SK-N-SH (cell line): ENCODE data around the gene PTPN23. TPM values are rescaled to one million over a fixed set of nuclear protein-coding genes. Genes with fewer than 3 reads are reported as not detected.

Experiments used
- CTCF ChIA-PET: fragments of 300-600, 350-600 bp; formaldehyde crosslinking; extraction: SDS; loops from one replicate; lab custom pipeline; 2021; lab: Yijun Ruan, JAX
- POLR2A ChIA-PET: fragments of 350-600 bp; sonication (Branson Sonifier 250); formaldehyde crosslinking; extraction: SDS; loops from one replicate; lab custom pipeline; 2020; ENCODE audit warnings: antibody characterized with exemption, inconsistent platforms; lab: Yijun Ruan, JAX
- DNase-seq: peaks from one replicate; pipeline ENCODE4 v3.0.0; 2012
- H2AFZ ChIP-seq: fragments of 200-600 bp; sonication (generic); 2 replicates; pipeline ENCODE4 v1.8.1; 2016; ENCODE audit warnings: antibody characterized with exemption, mild to moderate bottlenecking, low read depth
- H3F3A ChIP-seq: fragments of 200-600 bp; sonication (generic); replicated peaks from 2 replicates; pipeline ENCODE3; 2016; ENCODE audit warnings: antibody characterized with exemption, mild to moderate bottlenecking; ENCODE audit not compliant: insufficient read depth
- H3K27ac ChIP-seq, 2 experiments: fragments of 200-500 bp in 1 of 2; fragments of 200-600 bp in 1 of 2; sonication (Bioruptor generic) in 1 of 2; sonication (generic), shearing (Covaris generic) in 1 of 2; 2 replicates each; pipeline versions ENCODE4 v1.5.1 to v1.6.1; 2014 to 2016; ENCODE audit warnings: low read depth in 2 of 2, inconsistent platforms in 1 of 2, low read length in 1 of 2, mild to moderate bottlenecking in 1 of 2, mixed read lengths in 1 of 2
- H3K27me3 ChIP-seq: fragments of 200-600 bp; sonication (generic), shearing (Covaris generic); 2 replicates; pipeline ENCODE4 v1.6.1; 2016; ENCODE audit warnings: mixed run types; ENCODE audit not compliant: insufficient read depth
- H3K36me3 ChIP-seq, 2 experiments: fragments of 200-500 bp in 1 of 2; fragments of 200-600 bp in 1 of 2; sonication (Bioruptor generic) in 1 of 2; sonication (generic) in 1 of 2; replicated peaks in 1 of 2; 2 replicates each; pipeline versions ENCODE3 to v1.5.1; 2014 to 2016; ENCODE audit warnings: low read length in 1 of 2, mild to moderate bottlenecking in 1 of 2; ENCODE audit not compliant: insufficient read depth in 2 of 2, control insufficient read depth in 1 of 2
- H3K4me1 ChIP-seq, 2 experiments: fragments of 200-500 bp in 1 of 2; fragments of 200-600 bp in 1 of 2; sonication (Bioruptor generic) in 1 of 2; sonication (generic), shearing (Covaris generic) in 1 of 2; 2 replicates each; pipeline versions ENCODE4 v1.5.1 to v1.6.1; 2014 to 2016; ENCODE audit warnings: low read depth in 1 of 2, low read length in 1 of 2, mixed run types in 1 of 2; ENCODE audit not compliant: insufficient read depth in 2 of 2, control insufficient read depth in 1 of 2
- H3K4me2 ChIP-seq: fragments of 200-600 bp; sonication (generic), shearing (Covaris generic); 2 replicates; pipeline ENCODE4 v1.6.1; 2017; ENCODE audit warnings: mixed run types
- H3K4me3 ChIP-seq, 2 experiments: fragments of 200-500 bp in 1 of 2; fragments of 200-600 bp in 1 of 2; sonication (Bioruptor generic) in 1 of 2; sonication (generic), shearing (Covaris generic) in 1 of 2; 2 replicates each; pipeline versions ENCODE4 v1.5.1 to v1.8.1; 2014 to 2016; ENCODE audit warnings: low read depth in 2 of 2, inconsistent platforms in 1 of 2, low read length in 1 of 2, mild to moderate bottlenecking in 1 of 2, mixed read lengths in 1 of 2, moderate library complexity in 1 of 2
- H3K79me2 ChIP-seq: fragments of 200-600 bp; sonication (generic); 2 replicates; pipeline ENCODE4 v1.8.1; 2017; ENCODE audit warnings: mild to moderate bottlenecking; ENCODE audit not compliant: insufficient read depth
- H3K9ac ChIP-seq: fragments of 200-600 bp; sonication (generic); 2 replicates; pipeline ENCODE4 v1.6.1; 2017; ENCODE audit warnings: mixed run types
- H3K9me2 ChIP-seq: fragments of 200-600 bp; sonication (generic); 2 replicates; pipeline ENCODE4 v1.6.1; 2017; ENCODE audit warnings: mixed run types
- H3K9me3 ChIP-seq: fragments of 200-600 bp; sonication (generic); 2 replicates; pipeline ENCODE4 v1.6.1; 2017; ENCODE audit warnings: mixed run types, mild to moderate bottlenecking, moderate library complexity
- H4K20me1 ChIP-seq: fragments of 200-600 bp; sonication (generic); 2 replicates; pipeline ENCODE4 v1.6.1; 2017; ENCODE audit warnings: mild to moderate bottlenecking, mixed run types; ENCODE audit not compliant: insufficient read depth
- CHD2 ChIP-seq: fragments of 150-350 bp; IDR thresholded peaks from 2 replicates; pipeline ENCODE4 v1.6.1; 2018; ENCODE audit warnings: low read length; ENCODE audit not compliant: partially characterized antibody
- EZH2phosphoT487 ChIP-seq: fragments of 200-600 bp; sonication (generic); IDR thresholded peaks from 2 replicates; pipeline ENCODE4 v1.6.1; 2017; ENCODE audit warnings: low read depth, mixed run types, mild to moderate bottlenecking, antibody characterized with exemption, moderate library complexity, borderline replicate concordance
- FOXM1 ChIP-seq: IDR thresholded peaks from 2 replicates; pipeline ENCODE4 v1.4.0; 2012; ENCODE audit warnings: low read depth, mild to moderate bottlenecking
- GATA2 ChIP-seq: sonication (generic); formaldehyde crosslinking; IDR thresholded peaks from 2 replicates; pipeline ENCODE4 v1.5.0; 2020; ENCODE audit warnings: mild to moderate bottlenecking, missing genetic modification reagents
- JUND ChIP-seq: IDR thresholded peaks from 2 replicates; pipeline ENCODE4 v1.4.0; 2012
- MXI1 ChIP-seq: IDR thresholded peaks from 2 replicates; pipeline ENCODE4 v1.6.1; 2012; ENCODE audit warnings: mild to moderate bottlenecking, low read depth, low read length, improper control_type of control experiment
- NFIC ChIP-seq: IDR thresholded peaks from 2 replicates; pipeline ENCODE4 v1.4.0; 2012; ENCODE audit warnings: borderline replicate concordance
- POLR2AphosphoS5 ChIP-seq: IDR thresholded peaks from 2 replicates; pipeline ENCODE4 v1.6.1; 2012; ENCODE audit warnings: low read depth, low read length
- SIN3A ChIP-seq: IDR thresholded peaks from 2 replicates; pipeline ENCODE4 v1.6.1; 2012; ENCODE audit warnings: low read depth, mild to moderate bottlenecking, low read length, moderate library complexity, borderline replicate concordance
- TAF1 ChIP-seq: IDR thresholded peaks from 2 replicates; pipeline ENCODE4 v1.6.1; 2012; ENCODE audit warnings: low read depth, mild to moderate bottlenecking, low read length, moderate library complexity, borderline replicate concordance
- TCF12 ChIP-seq: IDR thresholded peaks from 2 replicates; pipeline ENCODE4 v1.4.0; 2012
- TEAD4 ChIP-seq: IDR thresholded peaks from 2 replicates; pipeline ENCODE4 v1.4.0; 2012; ENCODE audit warnings: mild to moderate bottlenecking, borderline replicate concordance; ENCODE audit not compliant: insufficient read depth
- YY1 ChIP-seq: IDR thresholded peaks from 2 replicates; pipeline ENCODE4 v1.4.0; 2012; ENCODE audit warnings: low read depth, mild to moderate bottlenecking
- WGBS: methylation state at CpG from one replicate; pipeline ENCODE4 v1.1.6; 2017; ENCODE audit warnings: low lambda C conversion rate; 5-methylcytosine and 5-hydroxymethylcytosine counted together
- polyA plus RNA-seq, 3 experiments: library from polyadenylated mRNA; depleted of rRNA; stranded (reverse); fragments of >200 nt; gene quantifications; 2 replicates each; pipeline ENCODE4 v1.2.3, GENCODE V29; 2012
- TF ChIP-seq, protein P1 (sequence below): fragments of 150-350 bp; IDR thresholded peaks from 2 replicates; pipeline ENCODE4 v1.6.1; 2017; ENCODE audit warnings: antibody characterized with exemption, low read length, low read depth, borderline replicate concordance
- TF ChIP-seq, protein P2 (sequence below): IDR thresholded peaks from 2 replicates; pipeline ENCODE4; 2012

The PTPN23 gene
- polyA plus RNA-seq, 1 of the 3 experiments (the other 2 are of a cell fraction): 10.9 TPM

DNA sequence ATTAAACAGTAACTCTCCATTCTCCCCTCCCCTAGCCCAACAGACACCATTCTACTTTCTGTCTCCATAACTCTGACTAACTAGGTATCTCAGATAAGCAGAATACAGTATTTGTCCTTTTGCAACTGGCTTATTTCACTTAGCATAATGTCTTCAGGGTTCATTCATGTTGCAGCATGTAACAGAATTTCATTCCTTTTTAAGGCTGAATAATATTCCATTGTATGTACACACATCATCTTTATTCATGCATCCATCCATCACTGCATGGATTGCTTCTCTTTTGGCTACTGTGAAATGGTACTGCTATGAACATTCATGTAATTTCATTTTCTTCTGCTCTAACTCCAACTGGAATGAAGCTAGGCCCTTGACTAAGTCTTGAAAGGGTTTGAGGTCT lies 2.0 kb upstream of the PTPN23 start:
- no peak for TF ChIP-seq SIN3A
- TF ChIP-seq, protein P1, sequence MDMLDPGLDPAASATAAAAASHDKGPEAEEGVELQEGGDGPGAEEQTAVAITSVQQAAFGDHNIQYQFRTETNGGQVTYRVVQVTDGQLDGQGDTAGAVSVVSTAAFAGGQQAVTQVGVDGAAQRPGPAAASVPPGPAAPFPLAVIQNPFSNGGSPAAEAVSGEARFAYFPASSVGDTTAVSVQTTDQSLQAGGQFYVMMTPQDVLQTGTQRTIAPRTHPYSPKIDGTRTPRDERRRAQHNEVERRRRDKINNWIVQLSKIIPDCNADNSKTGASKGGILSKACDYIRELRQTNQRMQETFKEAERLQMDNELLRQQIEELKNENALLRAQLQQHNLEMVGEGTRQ: no peak
- TF ChIP-seq FOXM1: no peak
- CTCF ChIA-PET: no interaction called here

GRCh38 chr3:47379411-47379899 lies 1.4 kb upstream of the PTPN23 start:
- Histone ChIP-seq H3K79me2 (peaks cover 55% of the 10 kb centered on the region), H3K4me1 (peaks cover 0 to 15% of the 10 kb centered on the region in 2 experiments; a peak in 1 of 4 replicates), H3K9ac (peak overlapping the region; percentile 97), H3F3A (peaks cover 3% of the 10 kb centered on the region), H3K4me2 (peak overlapping the region; percentile 98), H3K27me3 (no peaks in the 10 kb centered on the region), H3K27ac (peak overlapping the region in 1 of 2 experiments; percentile 98; a peak in 1 of 4 replicates), H3K36me3 (peaks cover 0 to 8% of the 10 kb centered on the region in 2 experiments), H4K20me1 (peaks cover 27% of the 10 kb centered on the region), H3K9me3 (no peaks in the 10 kb centered on the region), H3K9me2 (no peaks in the 10 kb centered on the region), H2AFZ (peak overlapping the region; percentile 90; the same call in 1 of the 2 replicates), H3K4me3 (peak overlapping the region; percentile 77 to 96)
- ChIA-PET POLR2A (no interaction called here), CTCF (interaction anchor here (1.4 to 2.0 kb wide), 2 partner anchors 9 to 42 kb away, joined by 6 to 12 read pairs; no protein-coding TSS in a partner anchor)
- no peak for TF ChIP-seq MXI1
- TF ChIP-seq GATA2: no peak
- no peak for TF ChIP-seq CHD2
- TF ChIP-seq YY1: no peak
- TF ChIP-seq NFIC: no peak
- TF ChIP-seq TCF12: no peak
- no peak for TF ChIP-seq POLR2AphosphoS5
- no peak for TF ChIP-seq JUND
- TF ChIP-seq, protein P2, sequence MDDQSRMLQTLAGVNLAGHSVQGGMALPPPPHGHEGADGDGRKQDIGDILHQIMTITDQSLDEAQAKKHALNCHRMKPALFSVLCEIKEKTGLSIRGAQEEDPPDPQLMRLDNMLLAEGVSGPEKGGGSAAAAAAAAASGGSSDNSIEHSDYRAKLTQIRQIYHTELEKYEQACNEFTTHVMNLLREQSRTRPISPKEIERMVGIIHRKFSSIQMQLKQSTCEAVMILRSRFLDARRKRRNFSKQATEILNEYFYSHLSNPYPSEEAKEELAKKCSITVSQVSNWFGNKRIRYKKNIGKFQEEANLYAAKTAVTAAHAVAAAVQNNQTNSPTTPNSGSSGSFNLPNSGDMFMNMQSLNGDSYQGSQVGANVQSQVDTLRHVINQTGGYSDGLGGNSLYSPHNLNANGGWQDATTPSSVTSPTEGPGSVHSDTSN: no peak
- TF ChIP-seq TAF1: no peak
- TF ChIP-seq TEAD4: no peak
- TF ChIP-seq EZH2phosphoT487: no peak
- no peak for TF ChIP-seq SIN3A
- WGBS: 78% methylated on average over 19 of the region's 19 CpGs
- DNase-seq: no peak

More for the DNA sequence above, 2.0 kb upstream of the PTPN23 start:
- POLR2A ChIA-PET: no interaction called here
- Histone ChIP-seq H3K9me3 (no peaks in the 10 kb centered on the region), H3K9ac (no peak overlapping the region), H2AFZ (no peak overlapping the region), H3K4me1 (peaks cover 0 to 15% of the 10 kb centered on the region in 2 experiments; a peak in 1 of 4 replicates), H3K79me2 (peaks cover 49% of the 10 kb centered on the region), H4K20me1 (peaks cover 23% of the 10 kb centered on the region), H3K4me3 (no peak overlapping the region), H3K27ac (no peak overlapping the region), H3K9me2 (no peaks in the 10 kb centered on the region), H3K36me3 (peaks cover 0 to 6% of the 10 kb centered on the region in 2 experiments), H3F3A (peaks cover 3% of the 10 kb centered on the region), H3K4me2 (peak overlapping the region; percentile 98), H3K27me3 (no peaks in the 10 kb centered on the region)
- no peak for DNase-seq
